ENCODE measurements around the gene CFAP46.
"Not testable (repeated sequence)": the region's sequence is repeated elsewhere in the genome, so short reads cannot be mapped to it uniquely, and the experiment has no call there.

The CFAP46 gene

GRCh38 chr10:132803416-132804210, 138.8 kb downstream of the CFAP46 start:
- DNase-seq, result no peak

GRCh38 chr10:132802694-132803320, 139.6 kb downstream of the CFAP46 start:
- no peak for DNase-seq

- no peak for DNase-seq
Observed at GRCh38 chr10:132802048-132802447, 140.3 kb downstream of the CFAP46 start.

- DNase-seq, result no peak
Observed at GRCh38 chr10:132799865-132800264, 142.5 kb downstream of the CFAP46 start.

DNA sequence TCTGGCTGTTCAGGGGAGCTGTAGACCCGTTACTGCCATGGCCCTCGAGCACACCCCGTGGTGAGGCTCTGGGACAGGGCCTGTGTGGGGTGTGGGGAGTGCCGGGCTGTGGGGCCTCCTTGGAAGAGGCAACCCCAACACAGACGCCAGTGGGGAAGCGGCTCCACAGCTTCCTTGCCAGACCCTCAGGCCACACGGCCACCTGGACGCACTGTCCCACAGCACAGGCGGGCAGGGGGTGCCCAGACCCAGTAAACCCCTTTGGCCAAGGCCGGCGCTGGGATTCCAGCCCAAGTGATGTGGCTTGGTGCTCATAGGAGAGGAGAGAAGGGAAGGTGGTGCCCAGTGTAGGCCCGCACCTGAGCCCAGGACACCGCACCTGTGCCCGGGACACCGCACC, 143.5 kb downstream of the CFAP46 start:
- no peak for DNase-seq

DNA sequence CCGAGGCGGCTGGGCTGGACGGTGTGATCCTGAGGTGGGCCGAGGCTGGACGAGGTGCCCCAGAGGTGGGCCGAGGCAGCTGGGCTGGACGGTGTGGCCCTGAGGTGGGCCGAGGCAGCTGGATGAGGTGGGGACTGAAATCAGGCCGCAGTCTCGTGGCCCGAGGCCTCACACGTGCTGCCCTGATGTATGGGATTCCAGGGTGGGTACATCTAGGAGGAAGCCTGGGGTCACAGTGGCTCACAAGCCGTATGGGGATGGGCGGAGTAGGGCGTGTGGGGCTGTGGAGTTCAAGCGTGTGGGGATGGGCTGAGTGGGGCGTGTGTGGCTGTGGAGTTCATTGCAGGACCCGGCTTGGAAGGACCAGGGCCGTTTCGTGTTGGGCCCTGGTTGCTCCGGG, 144.0 kb downstream of the CFAP46 start:
- DNase-seq, result no peak

DNA sequence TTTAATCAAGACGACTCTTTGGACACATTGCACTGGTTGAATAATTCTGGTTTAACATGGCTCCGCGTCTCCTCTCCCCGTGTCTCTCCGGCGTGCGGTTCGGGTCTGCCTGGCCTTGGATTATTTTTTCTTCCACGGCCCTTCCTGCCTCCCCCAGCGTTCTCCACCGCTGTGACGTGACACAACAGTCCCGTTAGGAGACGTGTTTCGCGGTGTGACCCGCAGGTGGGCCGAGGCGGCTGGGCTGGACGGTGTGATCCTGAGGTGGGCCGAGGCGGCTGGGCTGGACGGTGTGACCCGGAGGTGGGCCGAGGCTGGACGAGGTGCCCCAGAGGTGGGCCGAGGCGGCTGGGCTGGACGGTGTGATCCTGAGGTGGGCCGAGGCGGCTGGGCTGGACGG, 144.4 kb downstream of the CFAP46 start:
- not testable (repeated sequence) for DNase-seq

DNA sequence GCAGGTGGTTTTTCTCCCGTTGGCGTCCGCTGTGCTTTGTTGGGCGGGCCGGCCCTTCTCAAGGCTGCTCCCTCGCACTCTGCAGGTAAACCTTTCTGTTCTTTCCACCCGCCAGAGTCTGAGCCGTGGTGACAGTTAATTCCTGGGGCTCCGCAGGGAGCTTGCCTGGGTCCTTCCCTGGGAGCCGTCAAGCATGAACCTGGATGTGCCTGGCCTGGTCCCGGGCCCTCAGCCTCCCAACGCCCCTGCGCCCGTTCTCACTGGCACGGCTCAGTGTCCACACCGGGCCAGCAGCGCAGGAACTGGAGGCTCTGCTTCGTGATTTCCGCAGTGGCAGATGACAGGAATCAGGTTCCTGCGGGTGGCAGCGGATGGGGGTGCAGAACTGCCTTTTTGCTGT, 145.5 kb downstream of the CFAP46 start:
- no peak for DNase-seq

DNA sequence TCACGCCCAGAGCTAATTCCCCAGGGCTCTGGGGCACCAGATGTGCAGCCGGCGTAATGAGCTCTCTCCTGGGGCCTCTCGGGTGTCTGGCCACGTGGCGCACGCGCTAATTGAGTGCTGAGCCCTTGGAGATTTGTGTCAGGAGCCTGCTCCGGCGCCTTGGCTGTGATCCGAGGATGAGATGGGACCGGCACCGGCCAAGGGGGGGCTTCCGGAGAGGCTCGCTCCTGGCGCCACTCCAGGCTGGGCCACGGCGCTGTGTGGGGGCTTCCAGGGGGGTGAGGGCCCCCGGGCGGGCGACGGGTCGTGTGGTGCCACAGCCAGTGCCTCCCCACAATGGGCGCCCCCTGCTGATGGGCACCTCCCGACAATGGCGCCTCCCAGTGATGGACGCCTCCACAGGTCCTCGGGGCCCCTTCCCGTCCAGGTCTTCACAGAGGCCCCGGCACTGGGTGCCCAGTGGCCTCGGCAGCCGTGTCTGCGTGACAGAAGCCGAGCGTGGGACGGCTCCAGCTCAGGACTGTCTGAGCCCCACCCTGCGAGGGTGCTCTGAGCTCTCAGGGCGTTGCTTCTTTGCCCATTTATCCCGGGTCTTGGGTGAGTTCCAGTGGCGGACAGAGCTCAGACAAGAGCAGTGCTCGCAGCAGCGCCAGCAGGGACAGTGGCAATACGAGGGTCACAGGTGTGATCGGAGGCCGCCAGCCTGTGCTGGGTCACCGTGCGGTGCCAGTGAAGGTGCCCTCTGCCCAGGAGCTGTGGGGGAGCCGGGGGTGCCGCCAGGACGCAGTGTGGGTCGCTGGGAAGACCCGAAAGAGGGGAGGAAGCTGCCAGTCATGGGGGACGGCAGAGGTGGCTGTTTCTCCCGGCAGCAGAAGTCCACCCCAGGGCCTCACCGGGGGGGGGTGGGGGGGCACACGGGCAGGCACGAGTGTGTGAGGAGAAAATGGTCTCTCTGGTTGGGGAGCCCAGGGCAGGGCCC, 148.2 kb downstream of the CFAP46 start:
- no peak for DNase-seq

GRCh38 chr10:132793213-132793612, 149.2 kb downstream of the CFAP46 start:
- no peak for DNase-seq

GRCh38 chr10:132792796-132793195, 149.6 kb downstream of the CFAP46 start:
- DNase-seq, result no peak

- DNase-seq, result not testable (repeated sequence)
Observed at GRCh38 chr10:132792099-132792498, 150.3 kb downstream of the CFAP46 start.

GRCh38 chr10:132790934-132791829, 151.2 kb downstream of the CFAP46 start:
- no peak for DNase-seq

GRCh38 chr10:132790470-132790869, 151.9 kb downstream of the CFAP46 start:
- no peak for DNase-seq

DNA sequence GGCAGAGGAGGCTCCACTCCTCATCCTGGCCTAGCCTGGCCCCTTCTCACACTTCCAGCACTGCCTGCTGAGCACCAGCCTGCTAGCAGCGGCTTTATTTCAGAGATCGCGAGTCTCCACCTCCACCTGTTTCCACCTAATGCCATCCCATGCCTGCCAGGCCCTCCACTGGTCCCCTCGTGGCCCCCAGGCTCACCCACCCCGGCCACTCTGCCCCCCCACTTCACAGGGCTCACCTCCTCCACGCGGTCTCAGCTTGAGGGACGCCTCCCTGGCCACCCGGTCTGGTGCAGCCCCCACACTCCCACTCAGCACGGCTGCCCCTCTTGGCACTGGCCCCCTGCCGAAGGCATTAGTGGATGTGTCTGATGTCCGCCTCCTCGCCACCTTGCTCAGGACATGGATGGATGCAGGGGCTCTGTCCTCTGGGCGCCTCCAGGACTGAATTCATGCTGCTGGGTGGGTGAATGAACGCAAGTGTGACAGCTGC, 152.7 kb downstream of the CFAP46 start:
- DNase-seq, result no peak

DNA sequence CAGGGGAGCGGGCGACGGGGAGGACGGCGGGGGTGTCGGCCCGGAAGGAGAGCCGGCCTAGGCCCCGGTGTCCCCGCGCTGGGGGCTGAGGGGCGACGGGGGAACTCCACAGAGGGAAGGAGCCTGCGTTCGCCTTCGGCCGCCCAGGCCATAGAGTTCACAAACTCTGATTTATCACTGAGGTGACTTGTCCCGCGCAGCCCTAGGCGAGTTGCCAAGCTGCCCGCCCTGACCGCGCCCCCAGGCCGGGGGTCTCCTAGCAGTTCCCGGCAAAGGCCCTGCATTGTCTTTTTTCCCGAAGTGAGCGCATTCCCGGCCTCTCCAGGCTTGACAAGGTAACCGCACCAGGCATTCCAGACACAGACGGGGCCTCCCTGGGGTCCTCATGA, 153.5 kb downstream of the CFAP46 start:
- DNase-seq, result no peak

DNA sequence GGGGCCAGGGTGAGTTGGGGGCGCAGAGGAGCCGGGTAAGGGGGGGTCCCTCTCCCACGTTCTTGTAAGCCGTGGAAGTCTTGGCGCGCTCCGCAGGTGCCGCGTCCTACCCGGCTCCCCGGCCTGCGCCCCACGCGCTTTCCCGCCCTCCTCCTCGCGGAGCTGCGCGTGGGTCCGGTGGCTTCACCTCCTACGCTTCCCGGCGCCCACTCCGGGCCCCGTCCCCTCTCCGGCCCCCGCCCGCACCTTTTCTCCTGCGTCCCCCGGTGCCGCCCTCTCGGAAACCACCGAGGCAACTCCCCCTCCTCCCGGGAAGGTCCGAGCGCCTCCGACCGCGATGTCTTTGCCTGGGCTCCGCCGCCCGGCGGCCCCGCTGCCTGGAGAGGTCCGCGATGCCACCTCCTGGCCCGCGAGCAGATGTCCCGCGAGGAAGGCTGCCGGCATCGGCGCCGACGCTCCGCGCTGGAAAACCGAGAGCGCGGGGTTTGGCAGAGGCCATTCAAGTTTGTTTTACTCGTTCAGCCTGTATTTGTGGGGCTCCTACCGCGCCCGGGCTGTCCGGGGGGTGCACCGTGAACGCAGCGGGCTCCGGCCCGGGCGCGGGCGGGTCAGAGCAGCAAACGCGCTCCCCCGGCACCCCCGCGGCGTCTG, 154.1 kb downstream of the CFAP46 start:
- DNase-seq, result no peak

GRCh38 chr10:132787495-132788179, 154.7 kb downstream of the CFAP46 start:
- no peak for DNase-seq

DNA sequence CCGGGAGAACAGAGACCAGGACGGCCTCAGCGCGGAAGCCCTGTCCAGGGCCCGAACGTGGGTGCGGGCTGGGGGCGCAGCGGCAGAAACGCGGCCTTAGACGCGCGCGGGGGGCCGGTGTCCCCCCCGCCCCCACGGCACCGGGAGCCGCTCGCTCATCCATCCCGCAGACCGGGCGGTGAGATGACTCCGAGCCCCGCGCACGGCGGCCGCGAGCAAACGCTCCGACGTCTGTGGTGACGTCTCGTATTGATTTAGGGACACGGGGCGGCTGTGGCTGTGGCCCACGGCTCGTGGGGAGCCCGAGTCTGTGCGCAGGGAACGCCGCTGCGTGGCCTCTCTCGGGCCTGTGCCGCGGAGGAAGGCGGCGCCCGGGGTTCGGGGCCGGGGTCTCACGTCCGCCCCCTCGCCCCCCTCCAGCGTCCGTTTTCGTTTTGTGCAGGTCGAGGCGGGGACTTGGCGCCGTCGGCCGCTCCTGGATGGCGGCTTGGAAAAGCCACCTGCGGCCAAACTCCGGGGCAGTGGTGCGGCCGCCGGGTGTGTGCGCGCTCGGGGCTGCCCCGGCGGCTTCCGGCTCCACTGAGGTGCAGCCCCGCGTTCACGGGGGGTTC, 155.4 kb downstream of the CFAP46 start:
- DNase-seq, result no peak

DNA sequence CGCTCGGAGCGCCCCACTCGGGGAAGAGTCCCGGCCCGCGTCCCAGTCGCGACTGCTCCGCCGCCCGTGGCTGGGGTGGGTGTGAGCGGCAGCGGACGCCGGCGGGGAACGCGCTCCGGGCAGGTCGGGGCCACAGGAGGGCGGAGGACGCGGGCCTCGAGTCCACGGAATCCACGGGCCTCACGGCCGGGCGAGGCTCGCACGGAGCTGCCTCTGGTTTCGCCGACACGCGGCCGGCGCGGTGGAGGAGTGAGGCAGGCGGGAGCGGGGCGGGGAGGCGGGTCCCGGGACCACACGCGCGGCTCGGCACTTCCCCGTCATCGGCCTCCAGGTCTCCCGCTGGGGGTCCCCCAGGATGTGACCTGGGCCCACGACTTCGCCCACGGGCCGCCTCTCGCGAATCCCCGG, 155.9 kb downstream of the CFAP46 start:
- no peak for DNase-seq
